Loucy (cell line): Measurements from ENCODE around the gene PCBP3.

Source experiments
- H2AFZ ChIP-seq: fragments of 200-600 bp; sonication (generic); 2 replicates; pipeline ENCODE4 v1.6.0; 2016; ENCODE audit warnings: antibody characterized with exemption, mild to moderate bottlenecking, low read length, moderate library complexity
- H3F3A ChIP-seq: fragments of 200-600 bp; 2 replicates; pipeline ENCODE4 v1.6.0; 2016; ENCODE audit warnings: antibody characterized with exemption, low read depth, mild to moderate bottlenecking
- H3K27me3 ChIP-seq: fragments of 200-600 bp; sonication (generic); 2 replicates; pipeline ENCODE4 v1.6.1; 2014; ENCODE audit warnings: low read length, mild to moderate bottlenecking; ENCODE audit not compliant: insufficient read depth, poor library complexity, severe bottlenecking
- H3K36me3 ChIP-seq: fragments of 200-600 bp; sonication (generic); 2 replicates; pipeline ENCODE4 v1.6.1; 2016; ENCODE audit warnings: low read length; ENCODE audit not compliant: insufficient read depth
- H3K4me1 ChIP-seq: fragments of 200-600 bp; sonication (generic); 2 replicates; pipeline ENCODE4 v1.5.1; 2014; ENCODE audit warnings: low read length, mild to moderate bottlenecking; ENCODE audit not compliant: insufficient read depth, poor library complexity, severe bottlenecking
- H3K4me2 ChIP-seq: fragments of 200-600 bp; sonication (generic); 2 replicates; pipeline ENCODE4 v1.6.0; 2014; ENCODE audit warnings: antibody characterized with exemption, low read length, low read depth, mild to moderate bottlenecking; ENCODE audit not compliant: poor library complexity, severe bottlenecking
- H3K4me3 ChIP-seq: fragments of 200-600 bp; sonication (generic); 2 replicates; pipeline ENCODE4 v1.5.1; 2014; ENCODE audit warnings: low read length, mild to moderate bottlenecking, mixed read lengths; ENCODE audit not compliant: poor library complexity, severe bottlenecking
- H3K79me2 ChIP-seq: fragments of 200-600 bp; sonication (generic); 2 replicates; pipeline ENCODE4 v1.6.1; 2014; ENCODE audit warnings: low read length; ENCODE audit not compliant: insufficient read depth
- H3K9ac ChIP-seq: fragments of 200-600 bp; sonication (generic); 2 replicates; pipeline ENCODE4 v1.6.0; 2014; ENCODE audit warnings: mild to moderate bottlenecking, low read depth, low read length, moderate library complexity; ENCODE audit not compliant: poor library complexity, severe bottlenecking
- H3K9me2 ChIP-seq: fragments of 200-600 bp; sonication (generic); replicated peaks from 2 replicates; pipeline ENCODE4 v1.6.1; 2016; ENCODE audit warnings: low read depth, low read length, mixed read lengths
- H3K9me3 ChIP-seq: fragments of 200-600 bp; sonication (generic); 2 replicates; pipeline ENCODE4 v1.6.1; 2014; ENCODE audit warnings: mild to moderate bottlenecking, antibody characterized with exemption, low read length, low read depth; ENCODE audit not compliant: insufficient read depth
- H4K20me1 ChIP-seq: fragments of 200-600 bp; sonication (generic); 2 replicates; pipeline ENCODE4 v1.6.0; 2014; ENCODE audit warnings: antibody characterized with exemption, low read length, mild to moderate bottlenecking; ENCODE audit not compliant: insufficient read depth, poor library complexity, severe bottlenecking
- EZH2phosphoT487 ChIP-seq: fragments of 200-600 bp; IDR thresholded peaks from 2 replicates; pipeline ENCODE4 v1.6.1; 2018; ENCODE audit warnings: antibody characterized with exemption, mild to moderate bottlenecking, moderate library complexity, borderline replicate concordance
- TF ChIP-seq, protein P1 (sequence below): fragments of 200-600 bp; sonication (generic); conservative IDR thresholded peaks from 2 replicates; pipeline ENCODE4 v1.5.1; 2014; ENCODE audit warnings: mild to moderate bottlenecking, antibody characterized with exemption, low read length

PCBP3 gene

DNA sequence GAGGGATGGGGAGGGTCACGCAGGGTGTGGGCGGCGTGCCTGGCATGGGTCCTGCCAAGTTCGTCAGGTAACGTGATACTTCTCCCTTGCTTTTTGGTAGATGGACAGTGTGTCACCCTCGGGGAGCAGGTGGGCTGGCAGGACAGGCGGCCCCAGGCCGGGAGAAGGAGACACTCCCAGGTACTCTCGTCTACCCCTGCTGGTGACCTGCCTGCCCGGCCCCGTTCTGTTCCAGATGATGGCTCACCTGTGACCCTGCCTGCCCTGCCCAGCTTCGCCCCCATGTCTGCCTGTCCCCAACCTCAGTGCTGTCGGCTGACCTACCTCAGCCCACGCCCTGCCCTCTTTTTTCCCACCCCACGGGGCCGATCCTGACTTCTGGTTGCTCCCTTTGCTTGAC lies 144.7 kb downstream of the PCBP3 start:
- no peaks in the 10 kb centered on the region for H3K4me1 ChIP-seq
- no peaks in the 10 kb centered on the region for H4K20me1 ChIP-seq
- H3K4me3 ChIP-seq = no peak overlapping the region
- no peaks in the 10 kb centered on the region for H3F3A ChIP-seq
- H3K36me3 ChIP-seq = no peaks in the 10 kb centered on the region
- H3K9me3 ChIP-seq = no peaks in the 10 kb centered on the region
- H2AFZ ChIP-seq = no peak overlapping the region
- TF ChIP-seq EZH2phosphoT487 = no peak
- TF ChIP-seq, protein P1, sequence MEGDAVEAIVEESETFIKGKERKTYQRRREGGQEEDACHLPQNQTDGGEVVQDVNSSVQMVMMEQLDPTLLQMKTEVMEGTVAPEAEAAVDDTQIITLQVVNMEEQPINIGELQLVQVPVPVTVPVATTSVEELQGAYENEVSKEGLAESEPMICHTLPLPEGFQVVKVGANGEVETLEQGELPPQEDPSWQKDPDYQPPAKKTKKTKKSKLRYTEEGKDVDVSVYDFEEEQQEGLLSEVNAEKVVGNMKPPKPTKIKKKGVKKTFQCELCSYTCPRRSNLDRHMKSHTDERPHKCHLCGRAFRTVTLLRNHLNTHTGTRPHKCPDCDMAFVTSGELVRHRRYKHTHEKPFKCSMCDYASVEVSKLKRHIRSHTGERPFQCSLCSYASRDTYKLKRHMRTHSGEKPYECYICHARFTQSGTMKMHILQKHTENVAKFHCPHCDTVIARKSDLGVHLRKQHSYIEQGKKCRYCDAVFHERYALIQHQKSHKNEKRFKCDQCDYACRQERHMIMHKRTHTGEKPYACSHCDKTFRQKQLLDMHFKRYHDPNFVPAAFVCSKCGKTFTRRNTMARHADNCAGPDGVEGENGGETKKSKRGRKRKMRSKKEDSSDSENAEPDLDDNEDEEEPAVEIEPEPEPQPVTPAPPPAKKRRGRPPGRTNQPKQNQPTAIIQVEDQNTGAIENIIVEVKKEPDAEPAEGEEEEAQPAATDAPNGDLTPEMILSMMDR = no peak
- H3K9ac ChIP-seq = no peak overlapping the region
- H3K4me2 ChIP-seq = no peak overlapping the region
- H3K79me2 ChIP-seq = no peaks in the 10 kb centered on the region
- no peaks in the 10 kb centered on the region for H3K27me3 ChIP-seq
- H3K9me2 ChIP-seq = no peaks in the 10 kb centered on the region

DNA sequence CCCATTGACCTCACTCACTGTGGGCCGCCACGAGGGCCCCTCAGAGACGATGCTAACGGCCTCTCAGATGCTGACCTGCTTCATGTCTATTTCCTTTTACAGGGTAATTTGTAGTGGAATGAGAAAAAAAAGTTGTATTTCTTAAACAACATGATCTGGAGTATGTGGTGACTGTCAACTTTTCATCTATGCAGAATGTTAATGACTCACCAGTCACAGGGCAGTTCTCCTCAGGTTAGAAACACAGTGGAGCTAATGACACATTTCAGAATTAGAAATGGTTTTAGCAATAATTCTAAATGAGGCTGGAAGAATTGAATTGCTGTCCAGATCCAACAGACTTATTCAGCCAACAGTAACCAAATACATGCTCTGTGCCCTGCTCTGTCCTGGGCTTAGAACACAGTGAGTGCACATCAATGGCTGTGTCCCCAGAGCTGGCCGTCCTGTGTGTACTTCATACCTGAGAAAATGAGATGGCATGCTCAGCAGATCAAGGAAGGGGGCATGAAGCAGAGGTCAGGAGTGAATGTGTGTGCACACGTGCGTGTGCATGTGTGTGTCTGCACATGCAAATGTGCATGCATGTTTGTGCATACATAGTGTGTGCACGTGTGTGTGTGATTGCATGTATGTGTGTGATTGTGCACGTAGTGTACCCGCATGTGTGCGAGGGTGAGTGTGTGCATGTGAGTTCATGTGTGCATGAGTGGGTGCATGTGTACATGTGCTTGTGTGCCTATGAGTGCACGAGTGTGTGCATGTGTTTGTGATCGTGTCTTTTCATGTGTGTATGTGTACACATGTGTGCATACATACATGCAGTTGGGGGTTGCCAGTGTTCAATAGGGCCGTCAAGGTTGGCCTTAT lies 145.3 kb downstream of the PCBP3 start:
- Histone ChIP-seq H3K79me2 (no peaks in the 10 kb centered on the region), H3K4me2 (no peak overlapping the region), H3K27me3 (no peaks in the 10 kb centered on the region), H3K4me3 (no peak overlapping the region), H3F3A (no peaks in the 10 kb centered on the region), H3K9ac (no peak overlapping the region), H3K36me3 (no peaks in the 10 kb centered on the region), H3K9me3 (no peaks in the 10 kb centered on the region), H3K9me2 (no peaks in the 10 kb centered on the region), H2AFZ (no peak overlapping the region), H4K20me1 (no peaks in the 10 kb centered on the region), H3K4me1 (no peaks in the 10 kb centered on the region)
- TF ChIP-seq, protein P1 = no peak
- TF ChIP-seq EZH2phosphoT487 = no peak

DNA sequence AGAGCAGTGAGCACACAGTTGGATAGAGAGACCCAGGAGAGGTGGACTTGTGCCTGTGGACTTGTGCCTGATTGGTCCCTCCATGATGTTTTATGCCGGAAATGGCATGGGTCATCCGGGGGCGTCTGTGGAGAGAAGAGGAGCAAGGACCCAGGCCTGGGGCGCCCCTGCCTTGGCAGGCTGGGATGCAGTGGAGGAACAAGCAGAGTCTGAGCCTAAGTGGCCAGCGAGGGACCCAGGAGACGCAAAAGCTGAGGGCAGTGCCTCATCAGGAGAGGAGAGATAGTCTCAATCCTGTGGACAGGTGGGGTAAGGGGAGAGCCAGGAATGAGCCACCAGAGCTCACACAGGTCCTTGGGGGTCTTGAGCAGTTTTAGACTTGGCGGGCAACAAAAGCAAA lies 146.9 kb downstream of the PCBP3 start:
- Histone ChIP-seq H3K9ac (no peak overlapping the region), H3K4me2 (no peak overlapping the region), H4K20me1 (no peaks in the 10 kb centered on the region), H3K27me3 (no peaks in the 10 kb centered on the region), H3K4me1 (no peaks in the 10 kb centered on the region), H2AFZ (no peak overlapping the region), H3K4me3 (no peak overlapping the region), H3K9me3 (no peaks in the 10 kb centered on the region), H3F3A (no peaks in the 10 kb centered on the region), H3K36me3 (no peaks in the 10 kb centered on the region), H3K79me2 (no peaks in the 10 kb centered on the region), H3K9me2 (no peaks in the 10 kb centered on the region)
- TF ChIP-seq, protein P1 = no peak
- TF ChIP-seq EZH2phosphoT487 = no peak
